Muscle layer of colon (tissue), 2 donors: ENCODE data around the gene COL27A1.
"Not testable (repeated sequence)": the region's sequence is repeated elsewhere in the genome, so short reads cannot be mapped to it uniquely, and the experiment has no call there.

Experiments used
- H3K27ac ChIP-seq: one replicate; pipeline ENCODE4 v1.7.0; 2013; ENCODE audit warnings: low read depth, mild to moderate bottlenecking, low read length, moderate library complexity
- H3K27me3 ChIP-seq, 2 donors: one replicate each; pipeline ENCODE4 v1.7.0; 2013; ENCODE audit warnings: low read length in 2 of 2, mild to moderate bottlenecking in 2 of 2; ENCODE audit not compliant: insufficient read depth in 2 of 2, control insufficient read depth in 1 of 2
- H3K36me3 ChIP-seq: one replicate; pipeline ENCODE4 v1.7.0; 2013; ENCODE audit warnings: mild to moderate bottlenecking, low read length; ENCODE audit not compliant: insufficient read depth
- H3K4me1 ChIP-seq: one replicate; pipeline ENCODE4 v1.7.0; 2013; ENCODE audit warnings: mild to moderate bottlenecking, low read length; ENCODE audit not compliant: insufficient read depth
- H3K4me3 ChIP-seq, 2 donors: one replicate each; pipeline ENCODE4 v1.7.0; 2013; ENCODE audit warnings: low read length in 2 of 2, low read depth in 1 of 2, mild to moderate bottlenecking in 1 of 2, moderate library complexity in 1 of 2
- H3K9ac ChIP-seq: one replicate; pipeline ENCODE4 v1.7.0; 2013; ENCODE audit warnings: low read length
- H3K9me3 ChIP-seq: one replicate; pipeline ENCODE4 v1.7.0; 2013; ENCODE audit warnings: mild to moderate bottlenecking, low read length
- donor health status: abdominal sarcoma.
- donor health status: Adenocarcinoma of cecum.

COL27A1 gene

DNA sequence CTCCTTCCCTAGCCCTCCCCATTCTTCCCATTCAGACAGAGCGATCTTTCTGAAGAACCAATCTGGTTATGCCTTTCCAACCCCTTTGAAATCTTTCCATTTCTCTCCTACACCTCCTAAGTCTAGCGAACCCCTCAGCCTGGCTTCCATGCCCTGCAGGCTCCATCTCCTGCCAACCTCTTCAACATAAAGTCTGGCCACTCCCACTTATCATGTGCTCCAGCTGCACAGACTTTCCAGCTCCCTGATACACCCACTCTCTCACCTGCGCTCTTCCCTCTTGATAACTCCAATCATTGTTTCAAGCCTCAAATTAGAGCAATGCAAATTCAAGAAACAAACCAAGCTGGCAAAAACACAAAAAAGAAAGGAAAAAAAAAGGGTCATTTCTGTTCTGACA is 163.8 kb downstream of the COL27A1 start:
- Histone ChIP-seq H3K4me3 (no peak overlapping the region), H3K9ac (no peak overlapping the region), H3K36me3 (no peaks in the 10 kb centered on the region), H3K9me3 (no peaks in the 10 kb centered on the region), H3K27me3 (no peaks in the 10 kb centered on the region), H3K27ac (no peak overlapping the region), H3K4me1 (no peaks in the 10 kb centered on the region)

DNA sequence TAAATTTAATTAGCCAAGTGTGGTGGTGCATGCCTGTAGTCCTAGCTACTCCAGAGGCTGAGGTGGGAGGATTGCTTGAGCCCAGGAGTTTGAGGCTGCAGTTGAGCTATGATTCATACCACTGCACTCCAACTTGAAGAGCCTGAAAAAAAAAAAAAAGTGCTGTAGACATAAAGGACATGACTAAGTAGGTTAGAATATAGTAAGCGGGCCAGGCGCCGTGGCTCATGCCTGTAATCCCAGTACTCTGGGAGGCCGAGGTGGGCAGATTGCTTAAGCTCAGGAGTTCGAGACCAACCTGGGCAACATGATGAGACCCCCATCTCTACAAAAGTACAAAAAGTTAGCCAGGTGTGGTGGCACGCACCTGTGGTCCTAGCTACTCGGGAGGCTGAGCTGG is 165.4 kb downstream of the COL27A1 start:
- not testable (repeated sequence) for H3K4me1 ChIP-seq, H3K27ac ChIP-seq, H3K27me3 ChIP-seq, H3K4me3 ChIP-seq, H3K9ac ChIP-seq, H3K9me3 ChIP-seq, H3K36me3 ChIP-seq

DNA sequence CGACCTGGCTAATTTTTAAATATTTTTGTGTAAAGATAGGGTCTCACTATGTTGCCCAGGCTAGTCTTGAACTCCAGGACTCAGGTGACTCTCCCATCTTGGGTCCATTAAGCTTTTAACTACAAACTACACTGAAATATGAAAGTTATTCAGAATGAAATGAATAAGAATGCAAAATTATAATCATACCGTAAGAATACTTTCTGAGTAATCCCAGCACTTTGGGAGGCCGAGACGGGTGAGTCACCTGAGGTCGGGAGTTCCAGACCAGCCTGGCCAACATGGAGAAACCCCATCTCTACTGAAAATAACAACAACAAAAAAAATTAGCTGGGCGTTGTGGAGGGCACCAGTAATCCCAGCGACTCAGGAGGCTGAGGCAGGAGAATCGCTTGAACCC is 166.4 kb downstream of the COL27A1 start:
- H3K36me3 ChIP-seq = no peaks in the 10 kb centered on the region
- H3K9me3 ChIP-seq = no peaks in the 10 kb centered on the region
- no peak overlapping the region for H3K27ac ChIP-seq
- H3K9ac ChIP-seq = no peak overlapping the region
- H3K27me3 ChIP-seq = no peaks in the 10 kb centered on the region
- no peaks in the 10 kb centered on the region for H3K4me1 ChIP-seq
- no peak overlapping the region for H3K4me3 ChIP-seq

DNA sequence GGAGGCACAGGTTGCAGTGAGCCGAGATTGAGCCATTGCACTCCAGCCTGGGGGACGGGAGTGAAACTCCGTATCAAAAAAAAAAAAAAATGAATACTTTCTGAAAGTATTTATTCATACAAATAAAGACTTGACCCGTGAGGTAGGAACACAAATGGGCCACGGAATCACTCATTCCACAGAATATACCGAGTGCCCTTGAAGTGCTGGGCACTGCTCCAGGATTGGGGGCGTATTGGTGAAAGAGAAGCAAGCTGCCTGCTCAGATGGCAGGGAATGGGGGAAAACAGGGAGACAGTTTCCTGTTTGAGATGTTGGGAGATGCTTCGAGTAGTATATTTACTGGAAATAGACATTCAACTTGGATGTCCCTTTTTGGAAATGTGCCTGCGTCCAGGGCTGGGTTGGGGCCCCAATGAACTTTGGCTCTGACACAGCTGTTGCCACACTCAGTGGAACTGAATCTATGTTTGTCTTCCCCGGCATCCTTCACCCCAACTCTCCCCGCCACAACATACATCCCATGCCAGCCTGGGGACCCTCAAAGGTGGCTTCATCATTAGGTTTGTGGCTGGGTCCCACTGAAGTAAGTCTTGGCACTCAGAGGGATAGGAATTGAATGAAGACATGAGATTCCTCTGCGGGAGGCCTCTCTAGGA is 167.0 kb downstream of the COL27A1 start:
- H3K36me3 ChIP-seq, H3K4me1 ChIP-seq, H3K4me3 ChIP-seq, H3K27me3 ChIP-seq, H3K27ac ChIP-seq, H3K9me3 ChIP-seq, H3K9ac ChIP-seq: not testable (repeated sequence)

DNA sequence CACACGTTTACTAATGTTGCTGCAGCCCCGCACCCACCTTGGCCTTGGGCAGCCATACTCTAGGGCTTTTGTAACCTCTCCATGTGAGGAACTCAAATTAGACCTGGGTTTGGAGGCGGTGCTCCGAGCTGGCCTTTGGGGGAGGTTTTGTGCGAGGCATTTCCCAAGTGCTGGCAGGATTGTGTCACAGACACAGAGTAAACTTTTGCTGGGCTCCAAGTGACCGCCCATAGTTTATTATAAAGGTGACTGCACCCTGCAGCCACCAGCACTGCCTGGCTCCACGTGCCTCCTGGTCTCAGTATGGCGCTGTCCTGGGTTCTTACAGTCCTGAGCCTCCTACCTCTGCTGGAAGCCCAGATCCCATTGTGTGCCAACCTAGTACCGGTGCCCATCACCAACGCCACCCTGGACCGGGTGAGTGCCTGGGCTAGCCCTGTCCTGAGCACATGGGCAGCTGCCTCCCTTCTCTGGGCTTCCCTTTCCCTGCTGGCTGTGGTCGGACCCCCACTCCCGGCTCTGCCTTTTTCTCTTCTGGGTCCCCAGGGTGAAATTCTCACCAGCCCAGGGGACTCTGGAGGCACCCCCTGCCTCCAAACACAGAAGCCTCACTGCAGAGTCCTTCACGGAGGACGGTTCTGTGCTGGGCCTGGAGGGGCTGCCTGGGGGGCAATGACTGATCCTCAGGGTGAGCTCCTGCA is 167.6 kb downstream of the COL27A1 start, which contains the start of gene ORM1:
ORM1 (plus strand) TSS at position 268 of the 701 bp plus-strand sequence; CDS start at position 304, 36 bp downstream.
- not testable (repeated sequence) for H3K4me3 ChIP-seq, H3K9me3 ChIP-seq, H3K27me3 ChIP-seq, H3K27ac ChIP-seq, H3K4me1 ChIP-seq, H3K9ac ChIP-seq, H3K36me3 ChIP-seq

DNA sequence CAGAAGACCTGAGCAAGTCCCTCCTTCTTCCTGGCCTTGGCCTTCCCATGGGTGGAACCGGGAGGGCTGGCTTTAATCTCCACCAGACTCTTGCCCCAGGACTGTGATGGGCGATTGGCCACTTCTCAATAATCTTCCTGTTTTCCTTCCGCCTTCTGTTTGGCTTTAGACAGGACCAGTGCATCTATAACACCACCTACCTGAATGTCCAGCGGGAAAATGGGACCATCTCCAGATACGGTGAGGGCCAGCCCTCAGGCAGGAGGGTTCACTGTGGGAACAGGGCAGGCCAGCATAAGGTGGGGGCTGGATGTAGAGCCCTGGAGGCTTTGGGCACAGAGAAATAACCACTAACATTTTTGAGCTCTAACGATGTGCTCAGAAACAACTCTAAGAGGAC is 168.5 kb downstream of the COL27A1 start:
- not testable (repeated sequence) for H3K27ac ChIP-seq, H3K36me3 ChIP-seq, H3K9me3 ChIP-seq, H3K4me3 ChIP-seq, H3K4me1 ChIP-seq, H3K9ac ChIP-seq, H3K27me3 ChIP-seq

DNA sequence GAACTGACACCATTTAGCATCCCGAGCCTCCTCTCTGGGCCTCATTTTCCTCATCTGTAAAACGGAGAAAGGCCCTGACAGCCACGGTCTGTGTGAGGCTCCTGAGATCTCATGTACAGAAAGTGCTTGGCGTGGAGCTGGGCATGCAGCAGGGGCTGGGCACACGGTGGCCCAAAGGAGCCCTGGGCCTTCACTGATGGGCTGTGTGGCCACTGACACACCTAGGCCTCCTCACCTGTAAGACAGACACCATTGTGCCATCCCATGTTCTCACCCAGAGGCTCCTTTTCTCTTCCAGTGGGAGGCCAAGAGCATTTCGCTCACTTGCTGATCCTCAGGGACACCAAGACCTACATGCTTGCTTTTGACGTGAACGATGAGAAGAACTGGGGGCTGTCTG is 169.2 kb downstream of the COL27A1 start:
- H3K36me3 ChIP-seq = no peaks in the 10 kb centered on the region
- no peak overlapping the region for H3K9ac ChIP-seq
- no peaks in the 10 kb centered on the region for H3K27me3 ChIP-seq
- no peak overlapping the region for H3K27ac ChIP-seq
- no peak overlapping the region for H3K4me3 ChIP-seq
- H3K4me1 ChIP-seq = no peaks in the 10 kb centered on the region
- H3K9me3 ChIP-seq = no peaks in the 10 kb centered on the region

DNA sequence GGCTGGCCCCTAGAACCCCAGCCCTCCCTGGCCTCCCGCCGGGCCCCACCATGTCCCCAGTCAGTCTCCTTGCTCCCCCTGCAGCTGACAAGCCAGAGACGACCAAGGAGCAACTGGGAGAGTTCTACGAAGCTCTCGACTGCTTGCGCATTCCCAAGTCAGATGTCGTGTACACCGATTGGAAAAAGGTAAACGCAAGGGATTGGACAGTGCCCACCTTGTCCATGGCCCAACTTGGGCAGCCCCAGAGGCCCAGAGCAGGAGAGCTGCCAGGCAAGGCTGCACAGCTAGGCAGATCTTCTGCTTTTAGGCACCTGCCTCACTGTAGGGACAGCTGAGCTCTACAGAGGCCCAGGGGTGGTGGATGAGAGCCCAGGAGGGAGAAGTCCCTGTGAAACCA is 169.6 kb downstream of the COL27A1 start:
- H3K4me1 ChIP-seq, H3K27ac ChIP-seq, H3K9me3 ChIP-seq: not testable (repeated sequence)

DNA sequence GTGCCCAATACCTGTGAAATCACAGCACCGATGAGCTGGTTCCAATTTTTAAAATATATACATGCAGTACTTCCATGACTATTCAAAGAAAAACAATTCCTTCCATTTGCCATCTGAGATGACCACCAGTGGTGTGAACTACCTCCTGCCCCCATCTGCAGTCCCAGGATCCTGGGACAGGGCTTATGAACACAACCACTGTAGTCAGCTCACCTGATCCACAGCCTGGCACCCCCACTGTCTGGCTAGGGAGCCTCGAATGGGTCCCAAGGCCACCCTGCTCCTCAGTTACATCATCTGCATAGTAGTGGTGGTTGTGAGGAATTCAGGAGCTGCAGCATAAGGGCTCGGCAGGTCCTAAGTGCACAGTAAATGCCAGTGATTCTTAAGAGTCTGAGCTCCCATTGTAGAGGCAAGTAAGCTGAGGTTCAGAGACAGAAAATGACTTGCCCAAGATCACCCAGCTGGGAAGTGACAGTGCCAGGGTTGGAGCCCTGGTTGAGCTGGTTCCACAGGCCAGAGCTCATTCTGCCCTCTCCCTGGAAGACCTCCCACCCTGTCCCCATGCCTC is 170.4 kb downstream of the COL27A1 start:
- not testable (repeated sequence) for H3K4me3 ChIP-seq, H3K27ac ChIP-seq, H3K27me3 ChIP-seq, H3K4me1 ChIP-seq, H3K36me3 ChIP-seq, H3K9me3 ChIP-seq, H3K9ac ChIP-seq

More for the DNA sequence above, 169.6 kb downstream of the COL27A1 start:
- not testable (repeated sequence) for H3K4me3 ChIP-seq, H3K27me3 ChIP-seq, H3K36me3 ChIP-seq, H3K9ac ChIP-seq

DNA sequence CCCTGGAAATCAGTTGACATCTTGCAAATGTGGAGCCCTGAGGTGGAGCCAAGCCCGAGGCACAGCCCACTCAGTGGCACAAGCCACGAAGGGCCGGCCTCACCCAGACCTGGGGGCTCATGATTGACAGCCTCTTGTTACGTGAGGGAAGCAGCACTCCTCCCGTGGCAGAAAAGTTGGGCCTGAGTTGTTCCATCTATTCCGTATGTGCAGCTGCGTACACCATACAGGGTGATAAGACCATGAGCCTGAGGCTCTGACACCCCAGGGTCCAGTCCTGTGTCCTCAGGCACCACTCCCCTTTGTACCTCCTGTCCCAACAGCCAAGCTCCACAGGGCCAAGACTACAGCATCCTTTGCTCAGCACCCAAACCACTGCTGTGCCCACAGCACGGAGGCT is 172.4 kb downstream of the COL27A1 start:
- no peaks in the 10 kb centered on the region for H3K9me3 ChIP-seq
- H3K36me3 ChIP-seq = no peaks in the 10 kb centered on the region
- no peak overlapping the region for H3K4me3 ChIP-seq
- H3K27me3 ChIP-seq = no peaks in the 10 kb centered on the region
- H3K4me1 ChIP-seq = no peaks in the 10 kb centered on the region
- no peak overlapping the region for H3K9ac ChIP-seq
- no peak overlapping the region for H3K27ac ChIP-seq

DNA sequence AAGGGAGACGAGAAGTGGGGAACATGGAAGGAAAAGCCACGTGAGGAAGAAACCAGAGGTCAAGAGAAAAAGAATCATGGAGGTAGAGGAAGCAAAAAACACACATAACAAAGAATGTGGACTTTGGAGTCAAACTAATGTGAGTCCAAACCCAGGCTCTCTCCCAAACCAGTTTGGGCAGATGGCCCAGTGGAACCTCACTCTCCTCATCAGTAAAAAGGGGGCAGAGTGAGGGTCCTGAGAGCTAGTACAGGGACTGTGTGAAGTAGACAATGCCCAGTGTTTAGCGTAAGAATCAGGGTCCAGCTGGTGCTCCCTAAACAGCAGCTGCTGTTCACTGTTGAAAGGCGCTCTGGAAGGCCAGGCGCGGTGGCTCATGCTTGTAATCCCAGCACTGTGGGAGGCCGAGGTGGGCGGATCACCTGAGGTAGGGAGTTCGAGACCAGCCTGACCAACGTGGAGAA is 173.1 kb downstream of the COL27A1 start:
- not testable (repeated sequence) for H3K27ac ChIP-seq, H3K4me3 ChIP-seq, H3K36me3 ChIP-seq, H3K9me3 ChIP-seq, H3K9ac ChIP-seq, H3K27me3 ChIP-seq, H3K4me1 ChIP-seq
